NCI-H1092 (cell line): ENCODE measurements around the gene PHACTR3.

Experiments
- DNase-seq: peaks from one replicate; lab custom pipeline; 2025; lab: John Stamatoyannopoulos, UW

Gene PHACTR3

DNA sequence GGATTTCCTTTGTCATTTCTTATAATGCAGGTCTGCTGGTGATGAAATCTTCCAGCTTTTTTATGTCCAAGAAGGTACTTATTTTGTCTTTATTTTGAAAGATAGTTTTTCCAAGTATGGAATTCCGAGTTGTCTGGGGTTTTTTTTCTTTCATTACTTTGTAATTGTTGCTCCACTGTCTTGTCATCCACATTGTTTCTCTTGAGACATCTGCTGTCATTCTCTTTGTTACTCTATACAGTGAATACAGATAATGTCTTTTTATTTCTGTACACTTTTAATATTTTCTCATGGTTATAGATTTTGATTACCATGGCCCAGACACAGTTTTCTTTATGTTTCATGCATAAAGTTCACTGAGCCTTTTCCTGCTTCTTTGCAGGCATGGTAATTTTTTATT is 196.0 kb downstream of the PHACTR3 start:
- DNase-seq: no peak

DNA sequence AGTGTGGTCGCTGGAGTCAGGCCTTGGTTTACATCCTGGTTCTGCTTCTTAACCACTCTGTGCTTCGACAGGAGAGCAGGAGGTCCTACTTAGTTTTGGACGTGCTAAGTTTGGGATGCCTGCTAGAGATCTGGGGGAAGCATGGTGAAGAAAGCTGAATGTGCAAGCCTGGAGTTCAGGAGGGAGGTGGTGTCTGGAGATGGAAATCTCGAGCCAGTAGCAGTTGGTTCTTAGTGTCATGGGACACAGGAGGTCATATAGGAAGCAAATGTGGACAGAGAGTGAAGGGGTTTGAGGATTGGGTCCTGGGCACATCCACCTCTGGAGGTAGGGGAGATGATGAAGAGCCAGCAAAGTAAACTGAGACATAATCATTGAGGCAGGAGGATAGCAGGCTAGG is 197.7 kb downstream of the PHACTR3 start:
- no peak for DNase-seq

DNA sequence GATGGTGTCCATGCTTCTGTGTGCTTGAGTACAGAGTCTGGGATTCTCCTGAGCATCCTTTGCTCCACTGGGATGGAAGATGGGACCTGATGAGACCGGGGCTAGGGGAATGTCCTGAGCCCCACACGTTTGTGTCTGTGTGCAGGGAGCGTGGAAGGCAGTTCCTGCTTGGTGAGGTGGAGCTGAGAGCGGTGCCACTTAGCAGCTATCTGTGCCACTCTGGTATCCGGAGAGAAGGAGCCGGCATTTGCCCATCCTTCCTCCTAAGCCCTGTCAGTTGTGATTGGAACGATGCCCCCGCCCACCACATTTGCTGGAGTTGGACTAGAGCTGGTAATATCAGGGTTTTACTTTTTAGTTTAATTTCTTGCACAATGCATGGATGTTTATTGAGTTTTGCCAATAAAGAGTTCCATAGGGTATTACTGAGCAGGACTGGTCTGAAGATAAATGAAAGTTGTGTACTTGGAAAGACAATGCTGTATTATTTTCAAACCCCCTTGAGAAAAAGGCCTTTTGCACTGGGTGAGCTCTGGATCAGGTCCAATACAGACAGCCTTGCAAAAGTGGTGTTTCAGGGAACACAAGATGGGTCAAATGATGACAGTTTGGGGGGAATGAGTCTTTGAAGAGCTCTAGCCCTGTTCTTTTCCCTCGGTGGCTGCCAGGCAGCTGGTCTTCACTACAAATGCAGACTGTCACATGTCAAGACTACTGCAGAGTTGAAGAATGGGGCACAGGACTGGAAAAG is 198.3 kb downstream of the PHACTR3 start:
- DNase-seq: no peak

DNA sequence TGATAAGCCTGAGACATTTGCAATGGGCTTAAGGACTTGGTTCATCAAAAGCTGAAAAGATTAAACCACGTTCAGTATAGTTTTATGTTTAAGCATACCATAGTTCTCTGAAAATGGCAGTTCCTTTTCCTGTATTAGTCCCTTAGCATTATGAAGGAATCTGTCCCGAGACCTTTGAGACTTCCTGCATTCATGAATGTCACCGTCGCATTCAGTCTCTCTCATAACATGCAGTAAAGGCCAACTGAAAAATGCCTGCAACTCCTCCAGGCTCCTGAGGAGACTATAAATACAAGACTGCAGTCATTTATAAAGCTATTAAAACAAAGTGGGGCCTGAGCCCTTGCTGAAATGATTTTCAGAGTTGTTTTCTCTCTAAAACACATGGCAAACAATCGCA is 200.0 kb downstream of the PHACTR3 start:
- no peak for DNase-seq

DNA sequence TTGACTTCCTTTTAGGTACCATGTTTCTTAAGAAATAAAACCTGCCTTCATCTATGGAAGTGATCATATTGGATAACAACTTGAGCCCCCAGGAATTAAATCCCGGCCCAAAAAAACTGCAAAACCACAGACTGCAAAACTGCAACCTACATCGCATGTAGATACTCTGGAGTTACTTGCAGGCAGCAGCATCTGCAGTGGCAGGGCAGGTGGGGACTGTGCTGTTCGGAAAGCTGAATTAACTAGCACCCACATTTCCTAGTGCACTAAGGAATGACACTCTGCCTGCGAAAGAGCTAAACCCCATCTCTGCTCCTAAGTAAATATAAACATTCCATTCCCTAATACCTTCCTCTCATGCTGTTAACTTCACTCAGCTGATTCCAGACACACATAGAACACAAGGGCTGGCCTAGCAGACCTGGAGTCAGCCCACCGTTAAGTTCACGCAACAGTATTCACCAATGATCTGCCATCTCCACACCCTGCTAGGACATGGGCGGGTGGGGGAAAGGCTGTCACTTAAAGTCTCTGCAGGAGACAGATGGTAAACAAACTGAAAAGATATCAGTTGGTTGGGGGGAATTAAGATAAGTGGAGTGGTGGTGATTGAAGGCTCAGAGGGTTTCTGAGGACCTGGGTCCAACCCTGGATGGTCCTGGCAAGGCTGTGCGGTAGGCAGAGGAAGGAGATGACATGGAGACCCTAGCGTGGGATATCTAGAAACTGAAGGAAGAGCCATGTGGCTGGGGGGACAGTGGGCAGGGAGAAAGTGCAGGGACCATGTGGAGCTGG is 200.7 kb downstream of the PHACTR3 start:
- no peak for DNase-seq

DNA sequence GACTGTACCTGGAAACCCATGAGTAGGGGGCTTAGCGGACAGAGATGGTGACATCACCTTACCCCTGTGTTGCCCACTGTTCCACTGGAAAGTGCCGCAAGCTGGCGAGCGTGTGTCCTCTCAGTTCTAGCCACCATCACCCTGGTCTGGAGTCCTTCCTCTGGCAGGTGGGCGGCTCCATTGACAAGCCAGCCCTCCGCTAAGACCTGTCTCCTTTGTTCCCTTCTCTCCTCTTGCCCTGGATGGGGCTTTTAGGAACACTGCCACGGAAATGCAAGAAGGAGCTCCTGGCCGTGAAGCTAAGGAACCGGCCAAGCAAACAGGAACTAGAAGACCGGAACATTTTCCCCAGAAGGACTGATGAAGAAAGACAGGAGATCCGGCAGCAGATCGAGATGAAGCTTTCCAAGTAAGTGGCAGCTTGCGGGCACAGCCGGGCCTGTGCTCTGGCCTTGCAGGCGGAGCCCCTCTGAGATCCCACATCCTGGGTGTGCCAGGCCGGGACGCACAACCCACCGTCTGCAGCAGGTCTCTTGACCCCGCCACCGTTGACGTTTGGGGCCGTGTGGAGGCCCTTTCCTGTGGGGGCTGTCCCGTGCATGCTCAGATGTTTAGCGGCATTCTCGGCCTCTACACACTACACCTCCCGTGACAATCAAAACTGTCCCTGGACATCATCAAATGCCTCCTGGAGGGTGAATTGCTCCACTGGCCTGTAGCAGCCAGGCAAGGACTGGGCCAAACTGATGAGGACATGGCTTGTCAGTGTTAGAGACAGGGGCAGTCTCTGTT is 201.6 kb downstream of the PHACTR3 start:
- DNase-seq: no peak

DNA sequence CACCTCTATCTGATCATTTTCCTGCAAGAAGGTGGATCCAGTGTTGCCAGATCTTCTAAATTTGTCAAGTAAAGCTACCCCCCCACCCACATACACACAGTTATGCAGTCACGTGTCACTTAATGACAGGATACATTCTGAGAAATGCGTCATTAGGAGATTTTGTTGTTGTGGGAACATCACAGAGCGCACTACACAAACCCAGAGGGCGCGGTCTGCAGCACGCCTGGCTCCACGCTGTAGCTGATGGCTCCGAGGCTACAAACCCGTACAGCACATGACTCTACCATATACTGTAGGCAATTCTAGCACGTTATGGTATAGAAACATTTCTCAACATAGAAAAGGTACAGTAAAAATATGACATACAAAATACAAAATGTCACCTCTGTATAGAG is 202.2 kb downstream of the PHACTR3 start:
- DNase-seq: no peak

DNA sequence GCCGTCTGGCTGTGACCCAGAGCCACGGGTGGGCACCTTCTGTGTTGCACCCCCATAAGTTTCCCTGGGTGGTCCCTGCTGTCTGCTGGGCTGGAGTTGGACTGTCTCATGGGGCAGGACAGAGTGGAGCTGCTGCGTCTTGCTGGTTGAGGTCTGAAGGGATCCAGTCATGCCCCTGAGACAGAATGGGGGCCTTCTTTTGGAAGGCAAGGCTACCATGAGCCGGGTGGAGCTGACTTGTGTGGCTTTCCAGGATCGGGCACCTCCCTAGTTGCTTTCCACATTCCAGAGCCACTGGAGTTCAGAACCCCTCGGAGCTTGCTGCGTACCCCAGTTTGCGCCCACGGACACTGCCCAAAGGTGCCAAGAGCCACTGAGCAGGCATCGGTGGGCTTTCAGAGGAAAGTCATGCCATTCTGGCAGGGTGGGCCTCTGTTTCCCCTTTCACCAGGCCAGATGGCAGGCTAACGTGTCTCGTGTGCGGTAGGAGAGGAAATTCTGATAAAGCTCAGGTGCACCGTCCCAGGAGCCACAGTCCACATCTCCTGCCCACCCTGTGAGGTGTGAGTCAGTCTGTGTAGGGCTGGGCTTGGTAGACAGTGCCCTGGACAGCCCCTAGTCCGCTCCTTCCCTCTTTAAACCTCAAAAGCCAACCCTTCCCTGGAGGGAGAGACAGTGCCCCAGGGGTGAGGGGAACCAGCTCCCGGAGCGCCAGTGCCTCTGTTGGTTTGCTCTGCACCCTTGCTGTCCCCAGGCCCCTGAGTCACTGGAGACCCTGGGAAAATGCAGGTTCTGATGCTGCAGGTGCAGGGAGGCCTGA is 203.8 kb downstream of the PHACTR3 start:
- DNase-seq: no peak

DNA sequence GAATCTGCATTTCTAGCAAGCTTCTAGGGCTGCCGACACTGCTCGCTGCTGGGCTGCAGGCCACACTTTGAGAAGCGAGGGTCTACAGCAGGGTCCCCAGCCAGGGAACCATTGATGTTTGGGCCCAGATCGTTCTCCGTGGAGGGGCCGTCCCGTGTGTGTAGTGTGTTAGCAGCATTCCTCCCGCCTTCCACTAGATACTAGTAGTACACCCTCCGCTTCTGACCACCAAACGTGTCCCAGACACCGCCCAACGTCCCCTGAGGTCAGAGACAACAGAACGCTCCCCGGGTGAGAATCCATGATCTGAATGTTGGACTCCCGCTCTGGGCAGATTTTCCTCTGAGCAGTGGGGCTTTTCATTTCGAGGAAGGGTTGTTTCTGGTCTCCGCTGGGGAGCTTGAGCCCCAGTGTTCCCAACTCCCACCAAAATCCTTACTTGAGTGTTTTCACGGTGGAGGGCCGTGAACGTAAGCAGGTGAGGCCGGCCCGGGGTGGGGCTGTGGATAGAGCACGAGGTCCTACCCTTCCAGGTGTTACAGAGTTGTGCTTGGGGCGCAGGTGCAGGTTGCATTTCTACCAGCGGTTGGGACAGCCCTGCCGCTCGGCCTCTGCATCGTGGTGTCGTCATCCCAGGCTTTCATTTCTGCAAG is 204.5 kb downstream of the PHACTR3 start:
- no peak for DNase-seq

DNA sequence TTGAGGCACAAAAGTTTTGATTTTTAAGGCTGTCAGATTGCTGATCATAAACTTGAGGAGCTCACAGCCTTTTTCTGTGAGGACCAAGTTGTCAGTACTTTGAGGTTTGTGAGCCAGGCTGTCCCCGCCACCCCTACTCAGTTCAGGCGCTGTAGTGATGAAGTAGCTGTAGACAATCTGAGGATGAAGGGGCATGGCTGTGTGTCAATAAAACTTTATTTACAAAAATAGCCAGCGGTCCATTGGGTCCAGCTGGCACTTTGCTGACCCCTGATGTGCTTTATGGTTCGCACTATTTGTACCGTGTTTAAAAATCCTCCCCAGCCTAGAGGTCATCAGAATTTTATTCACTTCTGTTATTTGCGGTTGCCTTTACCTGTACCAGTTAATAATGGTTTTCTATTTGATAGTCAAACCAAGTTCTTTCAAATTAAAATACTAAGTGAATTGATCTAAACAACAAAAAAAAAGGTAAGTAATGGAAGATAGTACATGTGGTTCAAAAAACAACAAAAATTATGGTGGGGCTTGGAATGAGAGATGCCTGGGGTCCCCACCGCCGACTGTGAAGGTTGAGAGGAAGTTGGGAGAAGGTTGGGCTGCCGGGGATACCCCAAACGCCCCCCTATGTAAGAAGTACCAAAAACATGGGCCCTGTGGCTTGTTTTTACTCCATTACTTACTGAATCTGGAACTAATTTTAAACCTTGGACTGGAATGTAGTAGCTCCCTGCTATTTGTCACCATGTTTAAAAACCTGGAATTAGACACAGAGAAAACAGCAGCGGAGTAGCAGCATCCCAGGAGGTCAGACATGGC is 205.5 kb downstream of the PHACTR3 start:
- no peak for DNase-seq

DNA sequence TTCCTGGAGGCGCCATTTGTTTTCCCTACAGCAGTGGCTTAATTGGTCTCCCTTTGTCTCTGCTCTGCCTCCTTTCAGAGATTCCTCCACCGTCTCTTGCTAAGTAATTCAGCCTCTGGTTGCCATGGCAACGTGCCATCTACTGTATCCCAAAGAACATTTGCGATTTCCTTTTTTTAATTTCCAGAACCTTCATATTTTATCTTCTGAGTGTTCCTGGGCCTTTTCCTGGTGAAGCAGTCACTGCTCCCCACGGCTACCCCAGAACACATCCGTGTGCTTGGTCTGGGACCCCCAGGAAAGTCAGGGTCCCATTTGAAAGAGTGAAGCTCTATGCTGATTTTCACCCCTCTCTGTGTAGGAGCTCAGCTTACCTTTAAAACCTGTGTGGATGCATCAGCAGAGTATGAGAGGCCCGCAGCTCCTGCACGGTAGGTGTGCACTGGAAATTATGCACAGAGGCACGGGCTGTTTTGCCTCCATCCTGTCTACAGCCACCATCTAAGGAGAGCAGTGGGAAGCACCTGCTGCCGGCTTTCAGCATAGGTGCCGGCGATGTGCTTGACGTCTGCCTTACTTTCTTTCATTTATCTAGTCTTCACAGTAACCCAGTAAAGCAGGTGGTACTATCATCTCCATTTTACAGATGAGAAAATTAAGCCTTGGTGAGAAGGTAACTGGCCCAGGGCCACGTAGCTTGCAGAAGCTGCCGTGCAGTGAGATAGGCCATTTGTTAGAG is 206.3 kb downstream of the PHACTR3 start:
- DNase-seq: no peak

DNA sequence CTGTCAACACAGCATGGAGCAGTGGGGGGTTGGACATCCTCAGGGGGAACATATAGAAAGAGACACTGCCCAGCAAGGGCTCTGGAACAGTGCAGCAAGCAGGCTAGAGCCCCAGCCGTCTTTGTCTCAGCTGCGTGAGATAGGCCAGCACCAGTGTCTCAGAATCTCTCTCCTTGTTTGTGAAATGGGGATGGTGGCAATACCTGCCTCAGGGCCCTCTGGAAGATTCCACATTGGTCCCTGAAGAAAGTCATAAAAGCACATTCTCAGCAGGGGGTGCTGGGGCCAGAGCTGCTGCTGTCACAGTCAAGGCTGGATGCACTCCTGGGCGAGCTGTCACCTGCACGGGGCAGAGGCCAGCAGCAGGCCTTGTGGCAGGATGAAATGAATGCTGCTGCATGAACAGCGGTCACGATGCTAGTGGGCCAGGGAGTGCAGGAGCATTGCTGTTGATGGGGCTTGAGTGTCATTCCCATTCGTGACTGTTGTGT is 207.4 kb downstream of the PHACTR3 start:
- DNase-seq: no peak

DNA sequence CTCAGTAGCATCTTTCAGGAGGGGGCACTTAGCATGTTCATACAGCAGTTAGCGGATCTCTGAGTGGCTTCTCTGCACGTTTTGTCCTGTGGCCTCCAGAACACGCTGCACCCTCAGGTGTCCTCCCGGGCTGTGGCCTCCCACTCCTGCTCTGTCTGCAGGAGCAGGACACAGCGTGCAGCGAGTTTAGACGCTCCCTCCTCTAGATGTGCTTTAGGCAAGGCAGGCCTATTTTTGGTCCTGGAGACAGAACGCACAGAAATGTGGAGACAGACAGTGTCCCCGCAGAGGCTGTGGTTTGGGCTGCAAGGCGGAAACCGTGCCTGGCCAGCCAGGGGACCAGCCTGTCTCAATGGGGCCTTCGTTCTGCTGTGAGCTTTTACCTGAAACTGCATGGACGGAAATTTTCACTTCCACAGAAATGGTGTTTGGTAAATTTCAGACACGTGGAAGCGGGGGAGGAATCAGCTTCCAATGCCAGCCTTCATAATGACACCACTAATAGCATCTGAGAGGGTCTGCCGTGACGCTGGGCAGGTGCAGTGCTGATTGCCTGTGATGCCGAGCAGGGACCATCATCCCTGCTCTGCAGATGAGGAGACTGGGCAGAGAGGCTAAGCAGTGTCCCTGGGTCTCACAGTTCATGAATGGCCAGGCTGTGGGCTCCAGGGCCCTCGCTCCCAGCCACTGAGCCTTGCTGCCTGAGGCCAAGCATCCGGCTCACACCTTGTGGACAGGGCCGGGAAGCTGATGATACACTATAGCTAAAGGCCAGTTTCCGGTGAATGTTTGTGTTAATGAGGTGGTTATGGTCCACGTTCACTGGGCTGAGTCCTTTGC is 208.2 kb downstream of the PHACTR3 start:
- DNase-seq: no peak

DNA sequence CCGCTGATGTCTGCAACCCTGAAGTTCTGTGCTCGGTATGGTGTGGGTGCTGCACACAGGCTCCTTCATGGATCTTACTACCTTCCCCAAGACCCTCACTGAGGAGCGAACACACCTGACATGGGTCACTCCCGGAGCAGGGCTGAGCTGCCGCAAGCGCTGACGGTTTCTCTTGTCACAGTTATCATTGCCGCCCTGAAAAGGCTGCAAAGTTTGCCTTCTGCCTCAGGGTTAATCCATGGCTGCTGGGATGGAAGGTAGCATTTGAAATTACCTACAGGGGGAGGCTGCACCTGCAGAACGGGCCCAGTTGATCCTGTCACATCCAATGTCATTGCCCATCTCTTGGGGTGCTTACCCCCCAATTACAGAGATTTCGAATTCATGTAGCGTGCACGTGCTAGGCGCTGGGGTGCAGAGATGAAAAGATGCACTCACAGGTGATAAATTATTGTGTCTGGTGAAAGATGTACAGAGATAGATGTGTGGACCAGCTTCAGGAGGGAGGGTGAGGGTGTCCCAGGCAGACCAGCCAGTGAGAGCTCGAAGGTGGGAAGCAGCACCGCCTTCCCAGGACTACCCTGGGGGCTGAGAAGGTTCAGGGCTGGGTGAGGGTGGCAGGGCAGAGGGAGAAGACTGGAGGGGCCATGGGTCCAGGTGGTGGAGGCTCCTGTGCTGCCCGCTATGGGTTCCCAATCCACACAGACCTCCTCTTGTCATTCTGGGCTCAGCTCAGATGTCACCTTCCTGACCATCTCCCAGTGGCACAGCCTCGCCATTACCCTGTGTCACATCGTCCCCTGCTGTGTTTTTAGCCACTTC is 209.0 kb downstream of the PHACTR3 start:
- no peak for DNase-seq

DNA sequence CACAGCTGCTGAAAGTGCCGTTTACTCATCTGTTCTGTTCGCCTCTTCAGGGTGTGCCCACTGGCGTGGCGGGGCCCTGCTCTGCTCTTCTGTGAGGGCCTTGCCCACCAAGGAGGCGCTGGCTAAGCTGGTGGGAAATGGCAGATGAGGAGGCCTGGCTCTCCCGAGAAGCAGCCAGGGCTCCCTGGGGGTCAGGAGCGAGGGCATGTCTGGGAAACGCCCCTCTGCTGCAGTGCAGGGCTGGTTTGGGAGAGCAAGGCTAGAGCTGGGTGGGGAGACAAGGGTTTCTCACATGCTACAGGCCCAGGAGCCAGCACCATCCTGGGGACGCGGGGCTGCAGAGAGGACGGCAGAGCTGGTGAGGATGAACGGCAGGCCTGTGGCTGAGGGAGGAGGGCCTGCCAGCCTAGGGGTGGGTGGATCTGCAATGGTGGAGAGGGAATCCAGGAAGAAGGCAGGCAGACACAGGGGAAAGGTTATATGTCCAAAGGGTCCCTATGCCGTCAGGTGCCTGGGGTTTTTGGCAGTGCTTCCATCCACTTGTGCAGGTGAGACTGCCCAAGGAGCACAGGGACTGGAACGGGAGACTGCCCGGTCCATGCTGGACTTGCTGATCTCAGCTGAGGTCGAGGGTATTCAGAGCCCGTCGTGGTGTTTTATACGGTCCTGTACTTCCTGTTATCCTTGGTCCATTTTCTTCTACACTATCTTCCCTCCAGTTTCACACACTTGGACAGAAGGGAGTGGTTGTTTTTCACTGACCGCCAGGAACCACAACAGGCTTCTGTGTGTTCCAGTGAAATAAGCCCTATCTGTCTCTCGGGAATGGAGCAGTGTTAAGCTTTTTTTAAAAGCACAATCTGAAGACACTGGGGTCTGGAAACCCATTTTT is 209.9 kb downstream of the PHACTR3 start:
- no peak for DNase-seq

DNA sequence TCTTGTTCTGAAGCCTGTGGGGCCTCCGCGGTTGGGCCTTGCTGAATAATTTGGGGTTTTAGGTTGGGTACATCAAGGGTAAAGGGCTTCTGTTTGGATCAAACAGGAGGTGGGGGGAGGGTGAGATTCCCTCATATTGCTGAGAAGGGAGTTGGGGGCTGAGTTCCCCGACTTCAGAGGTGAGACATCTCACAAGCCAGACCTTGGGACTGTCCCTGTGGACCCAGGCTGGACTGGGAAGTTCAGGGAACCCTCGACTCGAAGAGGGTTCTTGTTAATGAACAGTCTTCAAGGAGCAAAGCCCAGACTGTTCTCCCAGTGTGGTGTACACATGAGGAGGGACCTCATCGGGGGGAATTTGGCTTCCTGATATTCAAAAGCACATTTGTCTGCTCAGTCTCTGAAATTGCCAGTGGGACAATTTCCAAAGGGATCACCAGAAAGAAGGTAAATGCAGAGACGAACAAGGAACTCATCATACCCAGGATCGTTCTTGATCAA is 210.6 kb downstream of the PHACTR3 start:
- DNase-seq: no peak
